Endothelial cell of umbilical vein (primary cell): ENCODE data around the gene SZT2.

Experiments
- CTCF ChIP-seq, 2 donors: IDR thresholded peaks; 1 replicate in 1 of 2; 2 replicates in 1 of 2; pipeline ENCODE4 v1.5.1; 2011; ENCODE audit warnings: low read length in 2 of 2, mild to moderate bottlenecking in 2 of 2, moderate library complexity in 2 of 2, control low read depth in 1 of 2, inconsistent platforms in 1 of 2, low read depth in 1 of 2; ENCODE audit not compliant: insufficient read depth in 1 of 2; ENCODE audit errors: extremely low read depth in 1 of 2
- EZH2 ChIP-seq: IDR thresholded peaks from 2 replicates; pipeline ENCODE4 v1.6.1; 2012; ENCODE audit warnings: borderline replicate concordance, low read depth, mild to moderate bottlenecking, moderate library complexity, low read length, inconsistent platforms; ENCODE audit not compliant: severe bottlenecking
- GATA2 ChIP-seq: IDR thresholded peaks from 2 replicates; pipeline ENCODE4 v1.7.0; 2011; ENCODE audit warnings: low read depth, mild to moderate bottlenecking, moderate library complexity, mixed read lengths, low read length; ENCODE audit not compliant: insufficient read length, insufficient read depth
- JUN ChIP-seq: IDR thresholded peaks from 2 replicates; pipeline ENCODE4 v1.6.1; 2011; ENCODE audit warnings: borderline replicate concordance, low read depth; ENCODE audit not compliant: insufficient read length, insufficient read depth
- MYC ChIP-seq: IDR thresholded peaks from one replicate; pipeline ENCODE4 v1.6.1; 2011; ENCODE audit warnings: mild to moderate bottlenecking, low read depth, low read length
- POLR2A ChIP-seq: IDR thresholded peaks from 2 replicates; pipeline ENCODE4 v1.6.1; 2012; ENCODE audit warnings: low read depth, mild to moderate bottlenecking, control low read depth, low read length
- POLR2AphosphoS5 ChIP-seq: IDR thresholded peaks from 2 replicates; pipeline ENCODE4 v1.6.1; 2012; ENCODE audit warnings: low read depth, mild to moderate bottlenecking, control low read depth, low read length, moderate library complexity; ENCODE audit not compliant: insufficient read depth

GRCh38 chr1:43491061-43491460 lies 101.4 kb downstream of the SZT2 start:
- TF ChIP-seq CTCF (IDR thresholded peaks at IDR 0.05; ENCODE audit: extremely low read depth in 1 of 2, insufficient read depth in 1 of 2, low read depth in 1 of 2, low read length in 2 of 2) (no peak), POLR2A (no peak), JUN (no peak), MYC (no peak), GATA2 (no peak), EZH2 (no peak), POLR2AphosphoS5 (no peak)
